ENCODE results near the gene GJD2.

GJD2 gene
- total RNA-seq, result 0 to 0.11 (median 0) reads per million in 18 experiments

DNA sequence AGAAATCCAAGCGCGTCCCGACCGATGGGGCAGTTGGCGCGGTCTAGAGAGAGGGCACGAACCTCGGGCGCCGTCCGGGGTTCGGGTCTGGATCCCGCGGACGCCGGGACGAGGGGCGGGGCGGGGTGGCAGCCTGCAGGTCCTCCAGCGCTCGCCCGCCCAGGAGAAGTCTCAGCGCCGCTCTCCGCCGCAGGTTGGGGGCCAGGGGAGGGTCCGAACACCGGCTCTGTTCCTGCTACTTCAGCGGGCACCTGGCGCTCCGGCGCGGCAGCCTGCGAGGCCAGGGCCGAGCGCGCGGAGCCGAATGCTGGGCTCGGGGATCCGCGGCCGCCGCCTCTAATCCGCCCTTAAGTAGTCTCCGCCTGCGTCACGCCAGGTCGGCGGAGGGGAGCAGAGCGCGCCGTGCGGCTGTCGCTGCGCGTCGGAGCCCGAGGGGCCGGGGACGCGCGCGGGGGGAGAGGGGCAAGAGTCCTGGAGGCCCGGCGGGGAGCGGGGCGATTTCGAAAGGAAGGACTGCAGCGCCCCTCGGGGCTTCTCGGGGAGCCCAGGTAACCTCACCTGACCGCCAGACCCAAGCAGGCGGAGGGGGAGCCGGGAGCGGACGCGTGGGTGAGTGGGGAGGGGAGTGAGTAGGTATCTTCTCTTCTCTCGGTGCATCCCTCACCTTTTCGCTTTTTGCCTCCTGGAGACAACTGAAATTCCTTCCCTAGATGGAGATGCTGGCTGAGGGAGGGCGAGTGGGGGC, at the start of gene GJD2:
Gene GJD2, minus strand, starts transcription at position 325 of the 745 bp plus-strand sequence. CDS start 510 bp downstream, outside the sequence.
- no peak for DNase-seq

DNA sequence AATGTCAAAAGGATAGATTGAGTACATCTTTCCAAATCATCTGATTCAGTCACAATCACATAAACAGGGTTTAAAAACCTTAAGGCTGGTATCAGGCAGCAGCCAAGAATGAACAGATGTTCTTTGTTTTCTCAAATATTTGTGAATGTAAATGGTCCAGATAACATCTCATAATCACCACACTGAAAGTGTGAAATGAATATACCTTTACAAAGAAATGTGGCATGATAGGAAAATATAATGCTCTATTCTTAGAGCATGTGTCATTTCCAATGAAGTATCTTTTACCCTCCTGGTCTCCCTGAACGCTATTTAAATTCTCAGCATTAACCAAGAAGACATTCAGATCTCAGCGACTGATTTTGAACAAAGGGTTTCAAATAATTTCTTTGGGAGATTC, 49.3 kb upstream of the GJD2 start:
- DNase-seq, result no peak

DNA sequence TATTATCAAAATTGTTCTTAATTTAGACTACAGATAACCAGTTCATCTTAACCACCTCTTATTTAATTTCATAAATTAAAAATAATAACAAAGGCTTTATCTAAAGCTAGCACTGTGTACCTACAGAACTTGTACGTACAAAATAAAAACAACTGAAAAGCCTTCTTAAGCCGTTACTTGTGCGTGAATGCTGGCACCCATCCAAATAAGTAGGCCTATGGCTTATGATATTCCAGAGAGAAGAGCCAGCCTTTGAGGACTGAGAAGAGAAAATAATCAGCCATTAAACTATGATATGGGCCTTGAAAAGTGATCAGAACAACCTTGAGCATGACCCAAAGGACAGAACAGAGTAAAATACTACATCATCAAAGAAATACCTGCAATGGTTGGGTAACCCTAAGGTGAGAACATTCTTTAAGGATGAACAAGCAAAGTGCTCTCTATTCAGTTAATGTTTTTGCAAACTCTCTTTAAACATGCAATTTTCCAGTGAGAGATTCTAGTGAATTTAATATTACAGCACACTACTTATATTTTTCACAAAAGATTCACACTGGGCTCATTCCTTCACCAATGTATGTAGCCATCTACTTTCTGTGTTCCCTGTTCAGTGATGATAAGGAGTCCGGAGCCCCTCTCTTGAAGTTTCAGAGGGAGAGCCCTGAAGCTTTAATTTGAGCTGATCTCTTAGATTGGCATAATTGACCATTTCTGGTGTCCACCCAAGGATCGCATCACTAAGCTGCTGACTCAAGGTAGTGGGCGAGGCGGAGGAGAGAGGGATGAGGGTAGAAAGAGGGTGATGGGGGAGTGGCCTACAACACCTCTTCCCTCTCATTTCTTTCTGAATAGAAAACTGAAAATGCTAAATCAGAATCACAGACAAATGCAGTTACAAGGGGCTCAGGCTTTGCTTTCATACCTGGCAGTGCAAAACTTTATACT, 48.3 kb upstream of the GJD2 start:
- DNase-seq, result no peak

DNA sequence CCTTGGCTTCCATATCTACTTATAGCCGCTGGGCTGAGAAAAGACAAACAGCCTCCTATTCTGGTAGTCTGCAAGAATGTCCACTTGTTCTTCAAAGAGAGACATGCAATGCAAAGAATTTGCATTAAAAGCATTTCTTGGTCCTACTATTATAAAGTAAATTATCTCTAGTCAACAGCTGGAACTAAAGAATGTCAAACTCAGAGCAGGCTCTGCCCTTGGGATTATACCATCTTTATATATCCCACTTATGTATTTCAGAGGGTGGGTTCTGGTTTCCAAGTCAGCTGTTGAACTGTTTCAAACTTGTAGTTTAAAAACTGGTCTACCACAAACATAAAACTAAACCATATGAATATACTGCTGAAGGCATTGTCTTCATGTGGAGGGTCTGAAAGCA, 47.6 kb upstream of the GJD2 start:
- no peak for DNase-seq

DNA sequence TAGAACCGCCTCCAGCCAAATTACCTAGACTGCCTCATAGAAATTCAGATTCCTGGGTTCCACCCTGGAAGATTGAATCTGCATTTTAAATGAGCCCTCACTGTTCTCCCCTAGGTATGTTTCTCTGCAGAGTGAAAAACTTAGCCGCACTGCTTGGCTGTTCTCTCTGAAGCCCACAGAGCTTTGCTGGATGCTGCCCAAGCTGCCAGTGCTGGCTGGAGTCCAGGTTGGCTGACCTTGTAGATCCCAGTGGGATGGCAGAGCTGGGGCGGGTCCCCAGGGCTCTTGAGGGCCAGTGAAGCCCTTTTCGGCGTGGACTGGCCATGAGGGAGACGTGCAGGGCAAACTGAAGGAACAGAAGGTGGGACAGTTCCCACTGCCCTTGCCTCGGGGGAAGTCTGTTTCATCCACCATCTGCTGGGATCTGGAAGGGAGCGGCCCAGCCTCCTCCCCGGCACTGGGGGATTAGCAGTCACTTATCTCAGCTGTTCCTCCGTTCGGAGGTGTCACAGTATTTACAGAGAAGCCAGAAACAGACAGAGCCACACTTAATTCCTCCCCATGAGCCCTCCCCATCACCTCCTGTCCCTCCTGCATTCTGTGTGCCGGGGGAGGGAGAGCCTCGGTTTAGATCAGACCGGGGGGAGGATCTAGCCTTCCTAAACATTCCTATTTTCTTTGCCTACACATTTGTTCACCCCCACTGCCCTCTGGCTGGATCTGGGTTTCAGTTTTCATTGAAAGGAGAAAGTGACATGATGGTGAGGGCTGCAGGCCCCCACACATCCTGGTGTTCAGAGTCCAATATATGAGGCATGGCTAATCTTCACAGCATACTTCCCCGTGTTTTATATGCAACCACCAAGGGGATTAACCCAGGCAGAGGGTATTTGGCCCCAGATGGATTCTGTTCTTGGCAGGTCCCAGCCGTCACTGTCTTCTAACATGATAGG, 44.6 kb upstream of the GJD2 start:
- no peak for DNase-seq

DNA sequence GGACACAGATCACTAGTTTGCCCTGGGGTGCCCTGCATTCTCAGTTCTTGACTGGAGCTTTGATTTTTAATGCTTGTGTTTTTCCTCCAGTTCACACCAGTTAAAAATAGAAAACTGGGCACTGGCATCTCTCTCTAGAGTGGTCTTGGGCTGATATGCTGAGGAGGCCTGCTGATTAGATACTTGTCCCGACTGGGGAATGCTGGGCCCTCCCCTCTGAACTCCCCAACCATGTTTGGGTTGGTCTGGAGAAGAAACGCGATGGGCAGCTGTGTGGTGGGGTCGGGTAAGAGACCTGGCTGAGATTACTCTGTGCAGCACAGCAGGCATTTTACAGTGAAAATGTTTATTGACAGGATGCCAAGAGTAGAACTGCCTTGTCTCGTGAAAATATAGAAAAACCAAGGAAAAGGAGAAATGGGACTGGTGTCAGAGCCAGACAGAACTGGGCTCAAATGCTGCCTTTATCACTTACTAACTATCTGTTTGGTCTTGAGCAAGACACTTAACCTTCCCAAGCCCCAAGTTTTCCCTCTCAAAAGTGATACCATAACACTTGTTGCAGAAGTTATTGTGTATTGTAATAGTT, 42.1 kb upstream of the GJD2 start:
- DNase-seq, result no peak

DNA sequence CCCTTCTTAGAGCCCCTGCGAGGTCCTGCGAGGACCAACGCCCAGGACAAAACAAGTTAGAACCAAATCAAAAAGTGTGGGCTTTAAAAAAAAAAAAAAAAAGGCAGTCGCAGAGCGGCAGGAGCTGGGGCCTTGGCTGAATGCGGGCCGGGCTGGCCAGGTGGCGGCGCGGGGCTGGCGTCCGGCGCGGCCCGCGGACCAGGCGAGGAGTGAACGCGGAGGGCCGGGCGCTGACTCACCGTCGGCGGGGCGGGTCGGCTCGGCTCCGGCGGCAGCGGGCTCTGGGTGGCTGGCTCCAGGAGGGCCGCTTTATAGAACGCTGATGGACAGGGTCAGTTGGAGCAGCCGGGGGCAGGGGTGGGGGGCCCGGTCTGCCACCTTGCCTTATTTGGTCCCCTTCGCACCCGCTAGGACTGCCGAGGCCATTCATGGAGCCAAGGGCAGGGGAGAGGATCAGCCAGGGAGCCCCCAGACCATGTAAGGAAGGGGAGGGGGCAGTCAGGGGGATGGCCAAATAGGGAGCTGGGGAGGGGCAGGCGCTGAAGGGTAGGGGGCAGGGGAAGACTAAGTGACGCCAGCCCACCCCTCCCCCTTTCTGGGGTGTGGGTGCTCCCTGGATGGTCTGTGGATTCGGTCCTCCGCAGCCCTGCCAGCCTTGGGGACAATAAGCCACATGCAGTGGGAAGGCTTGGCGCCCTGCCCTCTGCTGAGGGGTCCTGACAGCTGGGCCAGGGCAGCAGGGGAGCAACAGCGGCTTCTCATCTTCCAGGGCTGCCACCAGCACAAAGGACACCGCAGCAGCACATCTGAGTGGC, 40.7 kb upstream of the GJD2 start, which contains the start of gene ACTC1:
Gene ACTC1, minus strand, starts transcription at position 283 of the 815 bp plus-strand sequence. CDS start 741 bp downstream, outside the sequence.
- DNase-seq, result no peak

DNA sequence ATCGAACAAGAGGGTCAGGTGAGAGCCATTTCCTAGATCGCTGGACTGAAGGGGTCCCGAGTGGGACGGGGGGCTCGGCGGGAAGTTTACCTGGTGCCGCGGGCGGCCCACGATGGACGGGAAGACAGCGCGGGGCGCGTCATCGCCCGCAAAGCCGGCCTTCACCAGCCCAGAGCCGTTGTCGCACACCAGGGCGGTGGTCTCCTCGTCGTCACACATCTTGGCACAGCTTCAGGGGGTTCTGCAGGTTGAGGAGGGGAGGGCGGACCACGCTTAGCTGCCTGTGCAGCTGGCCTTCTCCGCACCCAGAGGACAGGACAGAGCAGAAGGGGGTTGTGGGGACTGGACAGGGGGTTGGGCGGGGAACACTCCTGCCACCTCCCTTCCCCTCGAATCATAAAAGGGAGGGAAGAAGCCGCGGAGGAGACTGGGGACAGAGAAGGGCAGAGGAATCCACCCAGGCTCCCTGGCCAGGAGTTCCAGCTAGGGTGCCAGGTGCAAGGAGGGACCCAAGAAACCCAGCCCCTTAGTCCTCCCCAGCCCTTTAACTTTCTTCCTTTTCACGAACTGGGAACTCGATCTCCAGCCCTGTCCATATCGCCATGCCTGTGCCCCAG, 39.9 kb upstream of the GJD2 start:
- DNase-seq, result no peak

DNA sequence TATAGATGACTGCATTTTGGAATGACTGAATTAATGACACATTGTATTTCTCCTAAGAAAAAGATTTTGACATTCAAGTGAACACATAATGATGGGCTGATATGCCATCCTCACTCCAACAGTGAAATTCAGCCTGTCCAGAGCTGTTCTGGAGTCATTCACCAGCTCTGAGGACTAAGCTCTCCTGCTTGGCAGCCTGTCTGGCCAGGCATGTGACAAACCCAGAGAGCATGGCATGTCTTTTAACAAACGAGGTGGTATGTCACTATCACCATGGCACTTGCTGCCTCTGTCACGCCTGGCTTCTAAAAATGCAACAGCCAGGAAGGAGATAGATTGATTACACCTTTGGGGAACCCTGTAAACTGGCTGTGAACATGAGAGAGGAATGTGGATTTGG, 39.1 kb upstream of the GJD2 start:
- DNase-seq, result no peak

DNA sequence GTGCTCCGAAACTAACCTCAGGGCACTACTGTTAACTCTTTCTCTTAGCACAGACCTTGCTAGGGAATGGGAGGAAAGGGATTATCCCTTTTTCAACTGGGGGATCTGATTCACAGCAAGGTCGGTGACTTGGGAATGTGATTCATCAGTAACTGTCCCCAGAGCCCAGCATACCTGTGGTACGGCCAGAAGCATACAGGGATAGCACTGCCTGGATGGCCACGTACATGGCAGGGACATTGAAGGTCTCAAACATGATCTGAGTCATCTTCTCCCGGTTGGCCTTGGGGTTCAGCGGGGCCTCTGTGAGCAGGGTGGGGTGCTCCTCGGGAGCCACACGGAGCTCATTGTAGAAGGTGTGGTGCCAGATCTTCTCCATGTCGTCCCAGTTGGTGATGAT, 38.3 kb upstream of the GJD2 start:
- no peak for DNase-seq

DNA sequence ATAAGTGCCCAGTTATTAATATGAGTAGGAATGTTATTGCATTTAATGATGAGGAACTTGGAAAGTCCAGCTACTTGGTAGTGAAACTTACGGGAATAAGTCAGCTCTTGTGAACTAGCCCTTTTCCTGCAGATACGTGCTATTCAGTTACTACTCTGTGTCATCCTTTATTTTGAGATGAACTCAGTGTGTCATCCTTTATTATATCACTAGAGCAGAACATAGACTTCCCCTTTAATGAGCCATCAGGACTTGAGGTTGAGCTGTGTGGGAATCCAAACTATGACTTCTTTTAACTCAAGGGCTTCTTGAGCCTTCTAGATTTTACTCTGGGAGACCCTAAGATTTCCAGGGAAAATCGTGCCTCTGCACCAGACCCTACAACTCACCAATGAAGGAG, 36.9 kb upstream of the GJD2 start:
- no peak for DNase-seq

DNA sequence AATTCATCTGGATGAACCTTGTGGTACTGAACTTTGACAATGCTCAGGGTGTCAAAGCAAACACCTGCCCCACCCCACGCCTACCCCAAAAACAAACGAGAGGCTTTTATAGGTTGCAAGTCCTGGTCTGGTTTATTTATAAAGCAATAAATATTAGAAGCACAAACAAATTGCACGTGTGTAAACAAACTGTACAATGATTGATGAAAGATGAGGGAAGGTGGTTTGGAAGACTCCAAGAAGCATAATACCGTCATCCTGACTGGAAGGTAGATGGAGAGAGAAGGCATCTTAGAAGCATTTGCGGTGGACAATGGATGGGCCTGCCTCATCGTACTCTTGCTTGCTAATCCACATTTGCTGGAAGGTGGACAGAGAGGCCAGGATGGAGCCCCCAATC, 35.3 kb upstream of the GJD2 start:
- DNase-seq, result no peak

DNA sequence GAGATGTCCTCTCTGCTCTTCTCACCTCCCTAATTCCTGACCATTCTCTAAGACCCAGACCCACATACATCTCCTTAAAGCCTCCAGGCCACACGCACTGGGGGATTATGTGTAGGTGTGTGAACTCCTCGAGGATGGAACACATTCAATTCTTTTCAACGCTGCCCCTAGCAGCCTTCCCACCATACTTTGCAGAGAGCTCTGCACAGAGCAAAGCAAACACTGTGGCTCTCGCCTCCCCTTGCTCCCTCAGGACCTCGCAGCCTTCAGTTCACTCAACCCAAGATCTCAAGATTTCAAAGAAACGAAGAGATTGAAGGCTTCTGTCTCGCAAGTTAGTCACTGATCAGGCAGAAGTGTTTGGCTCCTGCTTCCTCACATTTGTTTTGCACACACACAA, 34.5 kb upstream of the GJD2 start:
- no peak for DNase-seq

DNA sequence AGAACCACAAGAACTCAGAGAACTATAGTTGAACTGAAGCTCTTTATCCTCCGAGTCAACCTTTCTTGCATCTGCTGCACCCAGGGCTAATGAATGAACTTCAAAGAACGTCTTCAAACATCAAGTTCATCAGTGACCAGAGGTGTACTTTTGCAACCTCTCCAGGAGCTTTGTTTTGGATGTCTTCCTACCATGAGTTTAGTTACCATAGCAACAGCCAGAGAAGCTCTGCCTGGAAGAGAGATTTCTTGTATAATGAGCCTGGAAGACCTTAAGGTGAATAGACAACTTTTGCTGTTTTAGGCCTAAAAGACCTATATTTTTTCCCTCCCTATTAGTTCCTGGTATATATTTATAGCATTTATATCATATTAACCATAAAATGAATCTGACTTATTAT, 31.4 kb upstream of the GJD2 start:
- DNase-seq, result no peak

DNA sequence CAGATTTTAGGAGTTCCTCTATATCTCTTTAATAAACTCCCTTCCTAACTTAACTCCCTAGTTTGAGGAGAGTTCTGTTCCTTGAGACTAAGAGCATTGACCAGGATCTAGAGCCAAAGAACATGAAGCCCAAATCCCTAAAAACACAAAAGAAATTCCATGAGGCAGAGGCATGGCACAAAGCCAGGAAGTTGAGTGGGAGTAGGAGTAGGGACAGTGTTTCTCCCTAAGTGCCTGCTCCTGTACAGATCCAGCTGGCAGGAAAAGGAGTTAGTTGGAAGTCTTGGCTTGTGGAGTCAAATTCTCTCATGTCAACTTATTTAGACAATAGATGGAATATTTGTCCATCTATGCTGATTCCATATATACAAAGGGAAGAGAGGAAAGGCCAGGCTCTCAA, 29.2 kb upstream of the GJD2 start:
- no peak for DNase-seq

DNA sequence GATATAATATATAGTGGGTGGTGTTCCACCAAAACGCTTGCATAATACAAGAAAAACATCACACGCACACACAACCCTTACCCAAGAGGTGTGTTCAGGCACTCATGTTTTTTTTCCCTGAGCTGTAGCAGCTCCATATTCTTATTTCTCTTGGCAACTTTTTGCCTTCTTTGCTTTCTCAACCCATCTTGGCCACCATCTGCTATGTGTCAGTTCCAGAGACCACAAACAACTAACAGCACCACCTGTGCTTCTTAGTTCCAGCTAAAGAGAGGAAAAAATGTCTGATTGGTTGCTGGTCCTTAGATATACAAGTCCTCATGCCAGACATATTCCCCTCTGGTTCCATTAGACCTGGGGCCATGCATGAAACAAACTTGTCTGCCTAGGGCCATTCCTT, 28.6 kb upstream of the GJD2 start:
- DNase-seq, result no peak

DNA sequence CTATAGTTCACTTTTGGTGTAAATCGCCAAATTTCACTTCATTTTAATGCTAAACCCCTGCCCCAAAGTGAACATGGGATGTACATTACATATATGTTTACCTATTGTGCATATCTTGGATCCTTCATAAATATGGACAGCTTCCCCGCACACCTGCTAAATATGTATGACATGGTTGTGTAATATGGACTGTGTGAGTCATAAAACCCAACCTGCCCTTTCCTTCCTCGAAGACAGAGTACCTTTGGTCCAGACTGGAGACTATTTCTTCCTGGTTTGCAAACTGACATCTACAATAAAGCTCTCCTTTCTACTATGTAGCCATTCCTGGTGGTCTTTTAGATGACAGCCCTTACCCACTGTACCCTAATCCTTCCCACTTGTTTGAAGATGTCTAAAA, 28.1 kb upstream of the GJD2 start:
- no peak for DNase-seq

DNA sequence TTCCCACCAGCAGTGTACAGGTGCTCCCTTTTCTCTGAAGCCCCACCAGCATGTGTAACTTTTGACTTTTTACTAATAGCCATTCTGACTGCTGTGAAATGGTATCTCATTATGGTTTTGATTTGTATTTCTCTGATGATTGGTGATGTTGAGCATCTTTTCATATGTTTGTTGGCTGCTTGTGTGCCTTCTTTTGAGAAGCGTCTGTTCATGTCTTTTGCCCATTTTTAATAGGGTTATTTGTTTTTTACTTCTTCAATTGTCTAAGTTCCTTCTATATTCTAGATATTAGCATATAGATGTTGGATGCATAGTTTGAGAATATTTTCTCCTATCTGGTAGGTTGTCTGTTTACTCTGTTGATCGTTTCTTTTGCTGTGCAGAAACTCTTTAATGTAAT, 25.9 kb upstream of the GJD2 start:
- no peak for DNase-seq

DNA sequence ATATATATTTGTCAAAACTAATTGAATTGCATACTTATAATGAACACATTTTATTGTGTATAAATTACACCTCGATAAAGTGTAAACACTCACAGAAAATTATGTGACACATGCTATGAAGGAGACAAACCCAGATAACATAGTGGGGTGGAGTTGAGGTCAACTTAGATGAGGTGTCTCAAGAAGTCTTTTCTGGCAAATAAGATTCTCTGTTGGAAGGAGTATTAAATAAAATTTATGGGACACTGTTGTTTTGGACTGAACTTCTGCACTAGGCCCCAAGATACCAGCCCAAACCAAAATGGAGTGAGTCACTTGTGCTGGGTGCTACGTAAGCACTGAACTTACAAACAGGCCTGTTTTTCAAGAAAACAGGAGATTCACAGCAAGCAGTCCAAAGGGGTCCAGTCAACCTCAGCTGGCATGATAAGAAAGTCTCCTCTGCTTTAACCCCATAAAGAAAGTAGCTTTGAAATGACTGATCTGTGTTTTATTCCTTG, 21.9 kb upstream of the GJD2 start:
- no peak for DNase-seq

DNA sequence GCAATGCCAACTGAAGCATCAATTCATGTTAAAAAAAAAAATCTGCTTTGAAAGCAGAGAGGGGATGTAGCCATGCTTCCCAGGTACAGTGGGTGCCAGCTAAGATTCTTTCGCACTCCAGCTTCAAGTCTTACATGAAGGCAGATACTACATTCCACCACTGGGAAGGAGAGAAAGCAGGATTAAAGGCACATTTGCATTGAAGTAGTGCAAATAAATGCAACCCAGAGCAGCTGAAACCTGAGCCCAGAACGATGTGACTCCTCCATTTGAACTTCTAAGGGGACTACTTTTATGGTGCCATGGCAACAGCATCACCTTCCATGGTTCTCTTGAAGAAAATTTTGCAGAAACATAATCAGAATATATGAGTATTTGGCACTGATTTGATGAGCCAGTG, 19.1 kb upstream of the GJD2 start:
- DNase-seq, result no peak

DNA sequence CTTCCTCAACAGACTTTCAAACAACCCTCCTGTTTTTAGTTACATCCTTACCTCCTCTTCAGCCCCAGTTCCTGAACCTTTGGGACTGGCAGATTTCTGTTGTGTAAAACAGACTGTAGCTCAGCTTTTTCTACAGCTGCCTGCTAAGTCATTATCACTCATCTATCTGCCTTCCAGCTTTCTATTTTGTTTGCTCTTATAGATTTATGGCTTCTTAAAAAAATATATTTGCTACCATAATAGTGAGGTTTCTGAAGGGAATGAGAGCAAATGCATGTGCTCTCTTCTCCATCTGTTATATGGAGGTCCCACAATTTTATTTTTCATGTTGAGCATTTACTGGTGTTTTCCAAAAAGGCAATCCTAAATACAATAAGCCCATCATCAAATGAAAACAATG, 18.2 kb upstream of the GJD2 start:
- no peak for DNase-seq
